Measurements from ENCODE around the gene KDELR1. TPM values are rescaled to one million over a fixed set of nuclear protein-coding genes. Genes with fewer than 3 reads are reported as not detected.

The KDELR1 gene
- total RNA-seq, 1 experiment from 2014 or later: 111 TPM

DNA sequence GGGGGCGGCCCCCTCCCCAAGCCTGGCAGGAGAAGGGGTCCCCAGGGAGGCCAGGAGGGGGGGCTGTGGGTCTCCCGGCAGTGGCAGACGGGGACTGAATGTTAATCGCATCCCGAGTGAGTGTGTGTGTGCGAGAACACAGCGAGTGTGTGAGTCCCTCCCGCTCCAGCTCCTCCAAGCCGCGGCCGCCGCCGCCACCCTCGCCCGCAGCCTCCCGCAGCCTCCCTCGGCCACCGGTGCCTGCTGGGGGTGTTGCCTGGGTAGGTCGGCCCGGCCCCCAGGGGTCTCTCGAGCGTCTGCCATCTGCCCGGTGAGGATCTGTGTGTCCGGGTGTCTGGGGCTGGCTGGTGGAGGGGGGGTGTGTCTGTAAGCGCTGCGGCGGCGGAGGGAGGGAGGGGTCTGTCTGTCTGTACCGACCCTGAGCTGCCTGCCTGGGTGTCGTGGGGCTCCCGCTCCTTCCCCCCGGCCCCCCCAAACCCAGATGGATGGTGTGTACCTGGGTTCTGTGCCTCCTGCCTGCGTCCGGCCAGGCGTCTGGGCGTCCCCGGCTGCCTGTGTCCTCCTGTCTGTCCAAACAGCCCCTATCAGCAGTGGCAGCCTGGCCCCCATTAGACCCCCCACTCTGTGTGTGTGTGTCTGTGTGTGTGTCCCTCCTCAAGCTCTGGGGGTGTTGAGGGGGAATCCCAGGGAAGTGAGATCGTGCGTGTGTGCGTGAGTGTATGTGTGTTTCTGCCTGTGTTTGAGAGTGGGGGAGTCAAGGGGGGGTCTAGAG lies 2.4 kb upstream of the KDELR1 start, which contains the start of gene GRIN2D:
Gene GRIN2D, plus strand, starts transcription at position 110 of the 772 bp plus-strand sequence. CDS start 4,725 bp downstream, outside the sequence.
- peaks cover 33% of the 10 kb centered on the region for H3K4me1 ChIP-seq (ENCODE audit: control insufficient read depth, insufficient read depth, low read length)
- peak; percentile 14; the same call in 1 of the 2 replicates for ATAC-seq
- H3K27ac ChIP-seq (ENCODE audit: low read length): peak within 1 kb of the TSS; percentile 57
- intact Hi-C loops (cut with micrococcal nuclease; ENCODE audit: unreplicated experiment) (no loop called here), in situ Hi-C loops (cut with HindIII; ENCODE audit: low pct_unique_long_range_greater_than_20kb, low sequenced_read_pairs) (no loop called here)
- no peak for DNase-seq (ENCODE audit: low read depth, low spot score)
- ChIA-PET CTCF (interaction anchor here (0.5 kb wide), 1 partner anchor 136 kb away, joined by 4 read pairs; no protein-coding TSS in a partner anchor), POLR2A (interaction anchor here (0.6 kb wide), 1 partner anchor 10 kb away, joined by 7 read pairs; no protein-coding TSS in a partner anchor)
- H3K27me3 ChIP-seq (ENCODE audit: control insufficient read depth, insufficient read depth, low read length): no peaks in the 10 kb centered on the region
- BruUV-seq (replicated peaks): no TSS peak
- H3K4me3 ChIP-seq (ENCODE audit: low read depth in 2 of 2, low read length in 2 of 2): peak within 1 kb of the TSS; percentile 39 to 67
- H3K9me3 ChIP-seq (ENCODE audit: control insufficient read depth, insufficient read depth, low read depth, low read length): no peaks in the 10 kb centered on the region
- TF ChIP-seq TCF7L2 (IDR thresholded peaks at IDR 0.05; ENCODE audit: low read depth, low read length) (no peak), POLR2AphosphoS5 (IDR thresholded peaks at IDR 0.05; ENCODE audit: low read depth, low read length) (no peak; the same call in 1 of the 2 replicates), SIN3A (IDR thresholded peaks at IDR 0.05; ENCODE audit: borderline replicate concordance, insufficient read depth, low read depth, low read length) (no peak)
- TF ChIP-seq, protein P1, sequence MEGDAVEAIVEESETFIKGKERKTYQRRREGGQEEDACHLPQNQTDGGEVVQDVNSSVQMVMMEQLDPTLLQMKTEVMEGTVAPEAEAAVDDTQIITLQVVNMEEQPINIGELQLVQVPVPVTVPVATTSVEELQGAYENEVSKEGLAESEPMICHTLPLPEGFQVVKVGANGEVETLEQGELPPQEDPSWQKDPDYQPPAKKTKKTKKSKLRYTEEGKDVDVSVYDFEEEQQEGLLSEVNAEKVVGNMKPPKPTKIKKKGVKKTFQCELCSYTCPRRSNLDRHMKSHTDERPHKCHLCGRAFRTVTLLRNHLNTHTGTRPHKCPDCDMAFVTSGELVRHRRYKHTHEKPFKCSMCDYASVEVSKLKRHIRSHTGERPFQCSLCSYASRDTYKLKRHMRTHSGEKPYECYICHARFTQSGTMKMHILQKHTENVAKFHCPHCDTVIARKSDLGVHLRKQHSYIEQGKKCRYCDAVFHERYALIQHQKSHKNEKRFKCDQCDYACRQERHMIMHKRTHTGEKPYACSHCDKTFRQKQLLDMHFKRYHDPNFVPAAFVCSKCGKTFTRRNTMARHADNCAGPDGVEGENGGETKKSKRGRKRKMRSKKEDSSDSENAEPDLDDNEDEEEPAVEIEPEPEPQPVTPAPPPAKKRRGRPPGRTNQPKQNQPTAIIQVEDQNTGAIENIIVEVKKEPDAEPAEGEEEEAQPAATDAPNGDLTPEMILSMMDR (IDR thresholded peaks at IDR 0.05): no peak
- TF ChIP-seq, protein P2, sequence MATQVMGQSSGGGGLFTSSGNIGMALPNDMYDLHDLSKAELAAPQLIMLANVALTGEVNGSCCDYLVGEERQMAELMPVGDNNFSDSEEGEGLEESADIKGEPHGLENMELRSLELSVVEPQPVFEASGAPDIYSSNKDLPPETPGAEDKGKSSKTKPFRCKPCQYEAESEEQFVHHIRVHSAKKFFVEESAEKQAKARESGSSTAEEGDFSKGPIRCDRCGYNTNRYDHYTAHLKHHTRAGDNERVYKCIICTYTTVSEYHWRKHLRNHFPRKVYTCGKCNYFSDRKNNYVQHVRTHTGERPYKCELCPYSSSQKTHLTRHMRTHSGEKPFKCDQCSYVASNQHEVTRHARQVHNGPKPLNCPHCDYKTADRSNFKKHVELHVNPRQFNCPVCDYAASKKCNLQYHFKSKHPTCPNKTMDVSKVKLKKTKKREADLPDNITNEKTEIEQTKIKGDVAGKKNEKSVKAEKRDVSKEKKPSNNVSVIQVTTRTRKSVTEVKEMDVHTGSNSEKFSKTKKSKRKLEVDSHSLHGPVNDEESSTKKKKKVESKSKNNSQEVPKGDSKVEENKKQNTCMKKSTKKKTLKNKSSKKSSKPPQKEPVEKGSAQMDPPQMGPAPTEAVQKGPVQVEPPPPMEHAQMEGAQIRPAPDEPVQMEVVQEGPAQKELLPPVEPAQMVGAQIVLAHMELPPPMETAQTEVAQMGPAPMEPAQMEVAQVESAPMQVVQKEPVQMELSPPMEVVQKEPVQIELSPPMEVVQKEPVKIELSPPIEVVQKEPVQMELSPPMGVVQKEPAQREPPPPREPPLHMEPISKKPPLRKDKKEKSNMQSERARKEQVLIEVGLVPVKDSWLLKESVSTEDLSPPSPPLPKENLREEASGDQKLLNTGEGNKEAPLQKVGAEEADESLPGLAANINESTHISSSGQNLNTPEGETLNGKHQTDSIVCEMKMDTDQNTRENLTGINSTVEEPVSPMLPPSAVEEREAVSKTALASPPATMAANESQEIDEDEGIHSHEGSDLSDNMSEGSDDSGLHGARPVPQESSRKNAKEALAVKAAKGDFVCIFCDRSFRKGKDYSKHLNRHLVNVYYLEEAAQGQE (IDR thresholded peaks at IDR 0.05; ENCODE audit: insufficient read depth in 1 of 2, low read depth in 2 of 2, low read length in 1 of 2): no peak
- H3K36me3 ChIP-seq (ENCODE audit: control insufficient read depth, insufficient read depth, low read length): peaks cover 12% of the 10 kb centered on the region; the same call in 1 of the 2 replicates

DNA sequence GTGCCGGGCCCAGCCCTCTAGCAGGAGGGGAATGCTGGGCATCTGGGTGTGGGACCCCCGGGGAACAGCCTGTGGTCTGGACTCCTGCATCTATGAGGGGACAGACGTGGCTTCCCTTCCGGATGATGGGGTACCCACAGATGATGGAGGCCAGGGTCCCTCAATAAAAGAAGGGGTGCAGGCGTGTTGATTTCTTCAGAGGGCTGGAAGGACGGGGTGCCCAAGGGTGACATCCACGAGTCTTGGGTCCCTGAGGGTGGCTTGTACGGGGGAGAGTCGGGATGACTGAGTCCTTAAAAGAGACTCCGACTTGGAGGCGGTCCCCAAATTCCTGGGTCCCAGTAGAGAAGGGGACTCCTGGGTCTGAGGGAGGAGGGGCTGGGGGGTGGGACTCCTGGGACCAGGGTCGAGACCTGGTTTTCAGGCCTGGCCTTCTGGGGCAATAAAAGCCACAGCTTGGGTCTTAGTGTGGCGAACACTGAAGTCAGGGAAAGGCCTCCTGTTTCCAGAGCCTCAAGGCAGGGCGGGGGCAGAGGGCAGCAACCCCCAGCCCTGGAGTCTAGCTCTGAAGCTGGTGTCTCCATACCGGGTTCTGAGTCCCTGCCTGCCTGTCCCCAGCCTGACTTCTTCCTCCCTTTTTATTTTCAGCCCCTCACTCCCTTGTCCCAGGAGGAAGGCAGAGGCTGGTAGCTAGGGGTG lies 1.7 kb upstream of the KDELR1 start:
- CTCF ChIA-PET: interaction anchor here (0.5 to 0.6 kb wide), 2 partner anchors 53 to 135 kb away, joined by 4 to 8 read pairs; no protein-coding TSS in a partner anchor
- H3K27ac ChIP-seq (ENCODE audit: low read length): peak overlapping the region; percentile 57

More for the DNA sequence above, 1.7 kb upstream of the KDELR1 start:
- no peaks in the 10 kb centered on the region for H3K9me3 ChIP-seq (ENCODE audit: control insufficient read depth, insufficient read depth, low read depth, low read length)
- no TSS peak for BruUV-seq (replicated peaks)
- H3K36me3 ChIP-seq (ENCODE audit: control insufficient read depth, insufficient read depth, low read length): peaks cover 14% of the 10 kb centered on the region; the same call in 1 of the 2 replicates
- POLR2A ChIA-PET: no interaction called here
- in situ Hi-C loops (cut with HindIII; ENCODE audit: low pct_unique_long_range_greater_than_20kb, low sequenced_read_pairs) (no loop called here), intact Hi-C loops (cut with micrococcal nuclease; ENCODE audit: unreplicated experiment) (no loop called here)
- H3K4me1 ChIP-seq (ENCODE audit: control insufficient read depth, insufficient read depth, low read length): peaks cover 33% of the 10 kb centered on the region
- TF ChIP-seq POLR2AphosphoS5 (IDR thresholded peaks at IDR 0.05; ENCODE audit: low read depth, low read length): no peak
- TF ChIP-seq TCF7L2 (IDR thresholded peaks at IDR 0.05; ENCODE audit: low read depth, low read length): no peak
- TF ChIP-seq, protein P2 (IDR thresholded peaks at IDR 0.05; ENCODE audit: insufficient read depth in 1 of 2, low read depth in 2 of 2, low read length in 1 of 2): no peak
- TF ChIP-seq, protein P1 (IDR thresholded peaks at IDR 0.05): no peak
- H3K27me3 ChIP-seq (ENCODE audit: control insufficient read depth, insufficient read depth, low read length): no peaks in the 10 kb centered on the region
- 0 out of 2 replicates have a peak, but pooled peaks have one; percentile 5 for ATAC-seq
- no peak for DNase-seq (ENCODE audit: low read depth, low spot score)
- H3K4me3 ChIP-seq (ENCODE audit: low read depth in 2 of 2, low read length in 2 of 2): peak overlapping the region; percentile 39 to 67

Data from Panc1 (cell line).